IMR-90 (cell line): ENCODE measurements around the gene HOXA7. TPM values are rescaled to one million over a fixed set of nuclear protein-coding genes. Genes with fewer than 3 reads are reported as not detected.

ENCODE experiments used
- ATAC-seq: fragments of 200-7000 bp; cut with Tn5 transposase; 2 replicates; pipeline ENCODE4 v1.9.1; 2020; ENCODE audit warnings: low read depth, mild to moderate bottlenecking, moderate library complexity
- BruUV-seq: library from RNA; stranded (reverse); fragments of 400-500 nt; replicated peaks from 2 replicates; lab custom pipeline; 2021; lab: Mats Ljungman, UMichigan
- CTCF ChIA-PET: fragments of 300-600 bp; formaldehyde crosslinking; extraction: SDS; loops from one replicate; lab custom pipeline; 2021; ENCODE audit warnings: antibody characterized with exemption; lab: Yijun Ruan, JAX
- POLR2A ChIA-PET: fragments of 300-600 bp; sonication (Branson Sonifier 250); formaldehyde crosslinking; loops from one replicate; lab custom pipeline; 2022; ENCODE audit warnings: antibody characterized with exemption; ENCODE audit not compliant: unreplicated experiment; lab: Charles Lee
- DNase-seq: peaks from one replicate; pipeline ENCODE4 v3.0.0; 2013
- H2AFZ ChIP-seq: replicated peaks from 2 replicates; pipeline ENCODE3; 2013; ENCODE audit warnings: low read length, mild to moderate bottlenecking; ENCODE audit not compliant: poor library complexity
- H2AK5ac ChIP-seq: 2 replicates; pipeline ENCODE4 v1.6.1; 2013; ENCODE audit warnings: low read depth, low read length, inconsistent platforms
- H2AK9ac ChIP-seq: replicated peaks from 2 replicates; pipeline ENCODE3; 2013; ENCODE audit warnings: mild to moderate bottlenecking, low read depth, low read length, moderate library complexity; ENCODE audit not compliant: poor library complexity
- H2BK120ac ChIP-seq: 2 replicates; pipeline ENCODE4 v1.6.1; 2013; ENCODE audit warnings: low read depth, low read length, inconsistent platforms
- H2BK15ac ChIP-seq: 3 replicates; pipeline ENCODE4 v1.6.1; 2013; ENCODE audit warnings: low read depth, low read length, inconsistent platforms
- H2BK20ac ChIP-seq: 2 replicates; pipeline ENCODE4 v1.6.1; 2013; ENCODE audit warnings: low read depth, mild to moderate bottlenecking, inconsistent platforms, low read length, moderate library complexity
- H2BK5ac ChIP-seq: 2 replicates; pipeline ENCODE4 v1.6.1; 2013; ENCODE audit warnings: mild to moderate bottlenecking, low read depth, low read length, inconsistent platforms; ENCODE audit not compliant: poor library complexity, severe bottlenecking
- H3K14ac ChIP-seq: replicated peaks from 2 replicates; pipeline ENCODE4 v1.6.1; 2013; ENCODE audit warnings: low read depth, low read length, inconsistent platforms
- H3K18ac ChIP-seq: 2 replicates; pipeline ENCODE4 v1.6.1; 2013; ENCODE audit warnings: low read depth, low read length, control low read depth
- H3K23ac ChIP-seq: 2 replicates; pipeline ENCODE4 v1.6.1; 2013; ENCODE audit warnings: low read depth, low read length, inconsistent platforms
- H3K27ac ChIP-seq: 2 replicates; pipeline ENCODE4 v1.5.1; 2013; ENCODE audit warnings: mild to moderate bottlenecking, control low read depth, low read length; ENCODE audit not compliant: insufficient read depth
- H3K27me3 ChIP-seq: 2 replicates; pipeline ENCODE4 v1.6.1; 2013; ENCODE audit warnings: low read length; ENCODE audit not compliant: control insufficient read depth, insufficient read depth
- H3K36me3 ChIP-seq: 2 replicates; pipeline ENCODE4 v1.6.1; 2013; ENCODE audit warnings: low read length, mixed read lengths; ENCODE audit not compliant: control insufficient read depth, insufficient read depth
- H3K4ac ChIP-seq: 2 replicates; pipeline ENCODE4 v1.6.1; 2013; ENCODE audit warnings: low read depth, low read length, inconsistent platforms
- H3K4me1 ChIP-seq: 2 replicates; pipeline ENCODE4 v1.6.1; 2013; ENCODE audit warnings: low read length, mixed read lengths; ENCODE audit not compliant: control insufficient read depth, insufficient read depth
- H3K4me2 ChIP-seq: 2 replicates; pipeline ENCODE4 v1.6.1; 2013; ENCODE audit warnings: low read depth, mild to moderate bottlenecking, control low read depth, low read length, moderate library complexity
- H3K4me3 ChIP-seq: 2 replicates; pipeline ENCODE4 v1.5.1; 2013; ENCODE audit warnings: low read depth, mild to moderate bottlenecking, control low read depth, low read length, moderate library complexity; ENCODE audit not compliant: insufficient read depth
- H3K56ac ChIP-seq: 2 replicates; pipeline ENCODE4 v1.6.1; 2013; ENCODE audit warnings: low read length, inconsistent platforms; ENCODE audit not compliant: insufficient read depth; ENCODE audit errors: extremely low read depth
- H3K79me1 ChIP-seq, 2 experiments: 2 replicates each; pipeline ENCODE4 v1.6.1; 2013; ENCODE audit warnings: low read length in 2 of 2, inconsistent platforms in 1 of 2, low read depth in 1 of 2
- H3K9ac ChIP-seq: 2 replicates; pipeline ENCODE4 v1.6.1; 2013; ENCODE audit warnings: low read depth, low read length, control low read depth
- H3K9me1 ChIP-seq: 2 replicates; pipeline ENCODE4 v1.6.1; 2013; ENCODE audit warnings: low read length, inconsistent platforms; ENCODE audit not compliant: insufficient read depth
- H3K9me3 ChIP-seq: 2 replicates; pipeline ENCODE4 v1.6.1; 2013; ENCODE audit warnings: low read length; ENCODE audit not compliant: control insufficient read depth, insufficient read depth
- H4K20me1 ChIP-seq: 2 replicates; pipeline ENCODE4 v1.6.1; 2013; ENCODE audit warnings: low read length, inconsistent platforms; ENCODE audit not compliant: insufficient read depth
- H4K5ac ChIP-seq: 2 replicates; pipeline ENCODE4 v1.6.1; 2013; ENCODE audit warnings: mild to moderate bottlenecking, low read depth, low read length, control low read depth
- H4K8ac ChIP-seq, 2 experiments: 2 replicates each; pipeline ENCODE4 v1.6.1; 2013; ENCODE audit warnings: low read depth in 2 of 2, low read length in 2 of 2, control low read depth in 1 of 2, inconsistent platforms in 1 of 2
- H4K91ac ChIP-seq: 2 replicates; pipeline ENCODE4 v1.6.1; 2013; ENCODE audit warnings: low read depth, low read length, inconsistent platforms; ENCODE audit not compliant: insufficient read depth
- BHLHE40 ChIP-seq: fragments of 150-350 bp; IDR thresholded peaks from 2 replicates; pipeline ENCODE4 v1.6.1; 2016; ENCODE audit warnings: mild to moderate bottlenecking, low read depth, low read length
- CEBPB ChIP-seq: IDR thresholded peaks from 2 replicates; pipeline ENCODE4 v1.6.1; 2012; ENCODE audit warnings: low read depth, low read length, improper control_type of control experiment
- CTCF ChIP-seq: conservative IDR thresholded peaks from 2 replicates; pipeline ENCODE4 v1.5.1; 2012; ENCODE audit warnings: mild to moderate bottlenecking, low read depth, low read length, improper control_type of control experiment
- ELK1 ChIP-seq: fragments of 150-350 bp; IDR thresholded peaks from 2 replicates; pipeline ENCODE4 v1.6.1; 2016; ENCODE audit warnings: low read depth, mild to moderate bottlenecking, low read length, moderate library complexity, borderline replicate concordance
- FOS ChIP-seq: fragments of 150-350 bp; IDR thresholded peaks from 2 replicates; pipeline ENCODE4 v1.6.1; 2016; ENCODE audit warnings: low read depth, low read length
- MAFK ChIP-seq: IDR thresholded peaks from 2 replicates; pipeline ENCODE4 v1.6.1; 2012; ENCODE audit warnings: low read depth, low read length, improper control_type of control experiment
- MXI1 ChIP-seq: IDR thresholded peaks from 2 replicates; pipeline ENCODE4 v1.6.1; 2012; ENCODE audit warnings: low read depth, mild to moderate bottlenecking, low read length, moderate library complexity, borderline replicate concordance
- NFE2L2 ChIP-seq: fragments of 150-350 bp; IDR thresholded peaks from 2 replicates; pipeline ENCODE4 v1.6.1; 2016; ENCODE audit warnings: low read depth, mild to moderate bottlenecking, low read length
- RAD21 ChIP-seq: IDR thresholded peaks from 2 replicates; pipeline ENCODE4 v1.6.1; 2012; ENCODE audit warnings: low read length, improper control_type of control experiment
- RCOR1 ChIP-seq: IDR thresholded peaks from 2 replicates; pipeline ENCODE4 v1.6.1; 2012; ENCODE audit warnings: mild to moderate bottlenecking, low read length, improper control_type of control experiment; ENCODE audit not compliant: insufficient replicate concordance
- RFX5 ChIP-seq: IDR thresholded peaks from 2 replicates; pipeline ENCODE4 v1.8.0; 2012; ENCODE audit warnings: low read depth, mild to moderate bottlenecking, low read length, moderate library complexity
- SMC3 ChIP-seq: fragments of 150-350 bp; IDR thresholded peaks from 2 replicates; pipeline ENCODE4 v1.6.1; 2016; ENCODE audit warnings: low read depth, mild to moderate bottlenecking, antibody characterized with exemption, low read length, moderate library complexity
- USF2 ChIP-seq: fragments of 150-350 bp; IDR thresholded peaks from 2 replicates; pipeline ENCODE4 v1.6.1; 2017; ENCODE audit warnings: mild to moderate bottlenecking, antibody characterized with exemption, low read length, low read depth
- WGBS, 2 experiments: methylation state at CpG; one replicate each; pipeline versions ENCODE4 v1.1.5 to v1.1.7; 2013; ENCODE audit warnings: missing lambda C conversion rate in 2 of 2; ENCODE audit not compliant: insufficient read length in 1 of 2; ENCODE audit errors: extremely low coverage in 2 of 2; 5-methylcytosine and 5-hydroxymethylcytosine counted together
- dilution Hi-C: fragments of 300-500 bp; cut with HindIII; formaldehyde crosslinking; loops from one replicate; pipeline ENCODE4 v1.14.3; 2018; ENCODE audit warnings: low sequenced_read_pairs; ENCODE audit not compliant: unreplicated experiment
- in situ Hi-C: fragments of 300-500 bp; cut with MboI; formaldehyde crosslinking; loops from 3 replicates; pipeline ENCODE4 v1.14.3; 2019; ENCODE audit warnings: low sequenced_read_pairs, inconsistent platforms, mixed read lengths
- intact Hi-C: fragments of 100-400 bp; cut with micrococcal nuclease; formaldehyde crosslinking; loops from 2 replicates; pipeline ENCODE4 v1.10.0; 2022
- polyA plus RNA-seq, 3 experiments: library from polyadenylated mRNA; depleted of rRNA; stranded (reverse); fragments of >200 nt; gene quantifications; 2 replicates each; pipeline ENCODE4 v1.2.3, GENCODE V29; 2012; ENCODE audit warnings: low replicate concordance in 1 of 3
- total RNA-seq: library from RNA; depleted of rRNA; stranded (reverse); fragments of >200 nt; gene quantifications from 2 replicates; pipeline ENCODE4 v1.2.3, GENCODE V29; 2012

Gene HOXA7
- total and polyA plus RNA-seq, 2 of the 4 experiments (the other 2 are of a cell fraction): 0.18 to 1.7 TPM

- H4K91ac ChIP-seq: no peak overlapping the region
- 9% methylated on average over 24 of the region's 56 CpGs; no CpG with 5 or more reads in 1 of the 2 experiments for WGBS, 2 experiments
- H3K4me1 ChIP-seq: peaks cover 1% of the 10 kb centered on the region; the same call in 1 of the 2 replicates
- no peak for TF ChIP-seq USF2
- TF ChIP-seq RCOR1: no peak
- peak; percentile 78 for TF ChIP-seq CTCF
- no peak for TF ChIP-seq BHLHE40
- TF ChIP-seq ELK1: no peak
- TF ChIP-seq RFX5: no peak
- TF ChIP-seq NFE2L2: no peak
- TF ChIP-seq SMC3: peak; percentile 34; the same call in 1 of the 2 replicates
- no peak for TF ChIP-seq MXI1
- no peak for TF ChIP-seq MAFK
- no peak for TF ChIP-seq CEBPB
- no peak for TF ChIP-seq FOS
- peak; percentile 35 for TF ChIP-seq RAD21
Observed at GRCh38 chr7:27179503-27180430, 23.3 kb upstream of the HOXA7 start.

More at GRCh38 chr7:27179503-27180430, 23.3 kb upstream of the HOXA7 start:
- BruUV-seq: no TSS peak
- no peak overlapping the region for H3K4me3 ChIP-seq
- H4K5ac ChIP-seq: no peak overlapping the region
- H3K18ac ChIP-seq: no peak overlapping the region
- DNase-seq (peak; percentile 45), ATAC-seq (peak; percentile 84)
- no peak overlapping the region for H2BK20ac ChIP-seq
- in situ Hi-C loops (no loop called here), dilution Hi-C loops (no loop called here), intact Hi-C loops (no loop called here)
- H2BK15ac ChIP-seq: no peak overlapping the region
- no peak overlapping the region for H3K9ac ChIP-seq
- peak overlapping the region; percentile 64 for H2AFZ ChIP-seq
- H3K36me3 ChIP-seq: no peaks in the 10 kb centered on the region
- no peak overlapping the region for H2BK5ac ChIP-seq
- H3K56ac ChIP-seq: no peak overlapping the region
- H2AK9ac ChIP-seq: no peak overlapping the region
- H3K79me1 ChIP-seq: no peaks in the 10 kb centered on the region
- no peak overlapping the region for H3K4ac ChIP-seq
- no peak overlapping the region for H3K23ac ChIP-seq
- no peak overlapping the region for H2BK120ac ChIP-seq
- H2AK5ac ChIP-seq: no peak overlapping the region
- H3K9me1 ChIP-seq: no peaks in the 10 kb centered on the region
- peaks cover 4% of the 10 kb centered on the region; the same call in 1 of the 2 replicates for H3K9me3 ChIP-seq
- H3K27ac ChIP-seq: no peak overlapping the region
- H4K20me1 ChIP-seq: peaks cover 5% of the 10 kb centered on the region; the same call in 1 of the 2 replicates
- CTCF ChIA-PET: interaction anchor here (0.6 to 1.3 kb wide), 12 partner anchors 10 to 1520 kb away, joined by 3 to 5 read pairs (median 3); partner anchors contain the start of gene HOXA5
- POLR2A ChIA-PET: no interaction called here
- H3K4me2 ChIP-seq: peak overlapping the region; percentile 45
- peaks cover 87% of the 10 kb centered on the region for H3K27me3 ChIP-seq
- no peak overlapping the region for H3K14ac ChIP-seq
- H4K8ac ChIP-seq: no peak overlapping the region
